Right atrium auricular region (tissue), 2 donors: ENCODE results near the gene TP53TG3. TPM values are rescaled to one million over a fixed set of nuclear protein-coding genes. Genes with fewer than 3 reads are reported as not detected.
"Not testable (repeated sequence)": the region's sequence is repeated elsewhere in the genome, so short reads cannot be mapped to it uniquely, and the experiment has no call there.

ENCODE experiments used
- DNase-seq: peaks from one replicate; pipeline ENCODE4 v3.0.0-alpha.2; 2019; ENCODE audit warnings: low spot score
- H3K27ac ChIP-seq, 2 donors: fragments of 200-600 bp; sonication (generic); 1 replicate in 1 of 2; 2 replicates in 1 of 2; pipeline ENCODE4 v1.5.1; 2016 to 2019
- H3K27me3 ChIP-seq, 2 donors: fragments of 200-600 bp; sonication (generic); one replicate each; pipeline versions ENCODE4 v1.5.1 to v1.6.0; 2017 to 2019
- H3K36me3 ChIP-seq: fragments of 200-600 bp; sonication (generic); one replicate; pipeline ENCODE4 v1.5.1; 2016
- H3K4me1 ChIP-seq, 2 donors: fragments of 200-600 bp; sonication (generic); one replicate each; pipeline versions ENCODE4 v1.5.1 to v1.6.0; 2017 to 2019
- H3K4me3 ChIP-seq, 2 donors: fragments of 200-600 bp; sonication (generic); 1 replicate in 1 of 2; 2 replicates in 1 of 2; pipeline ENCODE4 v1.5.1; 2017 to 2019; ENCODE audit warnings: mild to moderate bottlenecking in 1 of 2, moderate library complexity in 1 of 2
- H3K9me3 ChIP-seq, 2 donors: fragments of 200-600 bp; sonication (generic); one replicate each; pipeline ENCODE4 v1.5.1; 2019
- total RNA-seq, 2 donors: library from RNA; depleted of rRNA; stranded (reverse); fragments of >200 nt; gene quantifications; one replicate each; pipeline ENCODE4 v1.1.0, GENCODE V29; 2016

The TP53TG3 gene, protein sequence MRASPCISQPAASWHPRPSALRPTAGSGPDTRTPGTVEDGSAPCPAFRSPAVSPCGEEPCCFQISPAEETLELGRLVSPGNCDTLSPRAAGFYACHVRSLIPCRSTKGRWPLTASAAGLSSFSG
- not detected for total RNA-seq

GRCh38 chr16:32676065-32676464 lies at the start of gene TP53TG3:
TP53TG3 (minus strand) TSS chr16:32676165; CDS start chr16:32676097, 68 bp downstream.
- H3K9me3 ChIP-seq, H3K4me3 ChIP-seq, H3K4me1 ChIP-seq, H3K27me3 ChIP-seq, DNase-seq, H3K27ac ChIP-seq, H3K36me3 ChIP-seq: not testable (repeated sequence)

- not testable (repeated sequence) for H3K9me3 ChIP-seq, H3K4me3 ChIP-seq, H3K4me1 ChIP-seq, H3K36me3 ChIP-seq, H3K27ac ChIP-seq, DNase-seq, H3K27me3 ChIP-seq
These were observed 25.1 kb downstream of the TP53TG3 start for GRCh38 chr16:32650876-32651275.

GRCh38 chr16:32647562-32647961 lies 28.4 kb downstream of the TP53TG3 start:
- H3K36me3 ChIP-seq, H3K27me3 ChIP-seq, DNase-seq, H3K27ac ChIP-seq, H3K9me3 ChIP-seq, H3K4me1 ChIP-seq, H3K4me3 ChIP-seq: not testable (repeated sequence)

- not testable (repeated sequence) for H3K9me3 ChIP-seq
These were observed 29.2 kb downstream of the TP53TG3 start for GRCh38 chr16:32646780-32647179.

GRCh38 chr16:32646177-32646576 lies 29.8 kb downstream of the TP53TG3 start:
- DNase-seq, H3K36me3 ChIP-seq, H3K4me3 ChIP-seq, H3K27me3 ChIP-seq, H3K27ac ChIP-seq, H3K4me1 ChIP-seq, H3K9me3 ChIP-seq: not testable (repeated sequence)

More at GRCh38 chr16:32646780-32647179, 29.2 kb downstream of the TP53TG3 start:
- not testable (repeated sequence) for H3K36me3 ChIP-seq, H3K27ac ChIP-seq, H3K4me1 ChIP-seq, DNase-seq, H3K27me3 ChIP-seq, H3K4me3 ChIP-seq

DNA sequence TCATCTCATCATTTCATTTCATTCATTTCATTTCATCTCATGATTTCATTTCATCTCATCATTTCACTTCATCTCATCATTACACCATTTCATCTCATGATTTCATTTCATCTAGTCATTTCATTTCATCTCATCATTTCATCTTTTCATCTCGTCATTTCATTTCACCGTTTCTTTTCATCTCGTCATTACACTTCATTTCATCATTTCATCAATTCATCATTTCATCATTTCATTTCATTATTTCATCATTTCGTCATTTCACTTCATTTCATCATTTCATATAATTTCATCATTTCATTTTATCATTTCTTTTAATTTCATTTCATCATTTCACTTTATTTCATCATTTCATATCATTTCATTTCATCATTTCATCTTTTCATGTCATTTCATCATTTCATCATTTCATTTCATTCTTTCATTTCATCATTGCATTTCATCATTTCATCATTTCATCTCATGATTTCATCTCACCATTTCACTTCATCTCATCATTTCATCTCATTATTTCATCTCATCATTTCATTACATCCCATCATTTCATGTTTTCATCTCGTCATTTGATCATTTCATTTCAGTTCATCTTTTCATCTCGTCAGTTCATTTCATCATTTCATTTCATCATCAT lies 30.6 kb downstream of the TP53TG3 start:
- H3K27ac ChIP-seq, H3K4me1 ChIP-seq, H3K27me3 ChIP-seq, DNase-seq, H3K9me3 ChIP-seq, H3K36me3 ChIP-seq, H3K4me3 ChIP-seq: not testable (repeated sequence)

DNA sequence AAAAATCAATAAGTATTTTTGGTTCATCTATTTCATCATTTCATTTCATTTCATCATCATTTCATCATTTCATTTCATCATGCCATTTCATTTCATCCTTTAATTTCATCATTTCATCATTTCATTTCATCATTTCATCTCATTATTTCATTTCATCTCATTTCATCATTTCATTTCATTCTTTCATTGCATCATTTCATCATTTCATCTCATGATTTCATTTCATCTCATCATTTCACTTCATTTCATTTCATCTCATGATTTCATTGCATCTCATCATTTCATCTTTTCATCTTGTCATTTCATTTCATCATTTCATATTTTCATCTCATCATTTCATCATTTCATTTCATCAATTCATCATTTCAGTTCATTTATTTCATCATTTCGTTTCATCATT lies 31.2 kb downstream of the TP53TG3 start:
- H3K27ac ChIP-seq, DNase-seq, H3K36me3 ChIP-seq, H3K4me1 ChIP-seq, H3K9me3 ChIP-seq, H3K27me3 ChIP-seq, H3K4me3 ChIP-seq: not testable (repeated sequence)

GRCh38 chr16:32637614-32638013 lies 38.4 kb downstream of the TP53TG3 start:
- not testable (repeated sequence) for H3K36me3 ChIP-seq, H3K4me1 ChIP-seq, H3K27ac ChIP-seq, H3K9me3 ChIP-seq, DNase-seq, H3K4me3 ChIP-seq, H3K27me3 ChIP-seq

- DNase-seq, H3K4me1 ChIP-seq, H3K27ac ChIP-seq, H3K4me3 ChIP-seq, H3K9me3 ChIP-seq, H3K27me3 ChIP-seq, H3K36me3 ChIP-seq: not testable (repeated sequence)
These were observed 43.9 kb downstream of the TP53TG3 start for GRCh38 chr16:32632096-32632495.
